WI38 (cell line): Measurements from ENCODE around the gene LAG3.
A peak's percentile ranks its signal among the peaks of the same experiment; 100 is the strongest.
"Not testable (repeated sequence)": the region's sequence is repeated elsewhere in the genome, so short reads cannot be mapped to it uniquely, and the experiment has no call there.

Source experiments
- H3K4me3 ChIP-seq: 2 replicates; pipeline ENCODE4 v1.5.1; 2011; ENCODE audit warnings: low read depth, mild to moderate bottlenecking, control low read depth, low read length
- TF ChIP-seq, protein P1 (sequence below): IDR thresholded peaks from 2 replicates; pipeline ENCODE4 v1.5.1; 2012; ENCODE audit warnings: low read depth, mild to moderate bottlenecking, control low read depth, low read length

The LAG3 gene

DNA sequence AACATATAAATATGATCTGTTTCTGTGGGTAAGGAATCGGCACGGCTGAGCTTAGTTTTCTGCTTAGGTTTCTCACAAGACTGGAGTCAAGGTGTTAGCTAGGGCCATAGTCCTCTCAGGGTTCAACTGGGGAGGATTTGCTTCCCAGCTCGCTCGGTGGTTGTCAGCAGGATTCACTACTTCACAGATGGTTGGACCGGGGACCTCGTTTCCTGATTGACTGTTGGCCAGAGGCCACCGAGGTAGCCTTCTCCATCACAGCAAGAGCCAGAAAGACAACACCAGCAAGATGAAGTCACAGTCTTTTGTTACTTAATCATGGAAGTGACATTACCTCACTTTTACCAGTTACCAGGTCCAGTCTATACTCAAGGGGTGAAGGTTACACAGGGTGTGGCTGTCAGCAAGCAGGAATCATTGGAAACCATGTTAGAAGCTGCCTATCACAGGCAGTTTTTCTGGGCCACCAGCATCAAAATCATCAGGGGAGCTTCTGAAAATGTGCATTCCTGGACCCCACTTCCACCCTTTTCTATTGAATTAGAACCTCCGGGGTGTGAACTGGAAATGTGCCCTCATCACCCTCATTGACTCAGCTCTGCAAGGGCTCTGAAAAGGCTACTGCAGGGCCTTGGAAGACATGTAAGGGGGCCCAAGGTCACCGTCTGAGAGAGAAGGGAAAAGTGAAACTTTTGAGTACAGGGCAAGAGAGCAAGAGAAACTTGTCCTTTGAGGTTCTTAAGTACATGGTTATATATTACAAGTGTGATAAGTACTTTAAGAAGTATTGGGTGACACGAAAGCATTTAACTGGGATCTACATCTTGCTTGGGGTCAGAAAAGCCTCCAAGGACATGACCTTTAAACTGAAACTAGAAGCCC, 37.6 kb upstream of the LAG3 start:
- TF ChIP-seq, protein P1, sequence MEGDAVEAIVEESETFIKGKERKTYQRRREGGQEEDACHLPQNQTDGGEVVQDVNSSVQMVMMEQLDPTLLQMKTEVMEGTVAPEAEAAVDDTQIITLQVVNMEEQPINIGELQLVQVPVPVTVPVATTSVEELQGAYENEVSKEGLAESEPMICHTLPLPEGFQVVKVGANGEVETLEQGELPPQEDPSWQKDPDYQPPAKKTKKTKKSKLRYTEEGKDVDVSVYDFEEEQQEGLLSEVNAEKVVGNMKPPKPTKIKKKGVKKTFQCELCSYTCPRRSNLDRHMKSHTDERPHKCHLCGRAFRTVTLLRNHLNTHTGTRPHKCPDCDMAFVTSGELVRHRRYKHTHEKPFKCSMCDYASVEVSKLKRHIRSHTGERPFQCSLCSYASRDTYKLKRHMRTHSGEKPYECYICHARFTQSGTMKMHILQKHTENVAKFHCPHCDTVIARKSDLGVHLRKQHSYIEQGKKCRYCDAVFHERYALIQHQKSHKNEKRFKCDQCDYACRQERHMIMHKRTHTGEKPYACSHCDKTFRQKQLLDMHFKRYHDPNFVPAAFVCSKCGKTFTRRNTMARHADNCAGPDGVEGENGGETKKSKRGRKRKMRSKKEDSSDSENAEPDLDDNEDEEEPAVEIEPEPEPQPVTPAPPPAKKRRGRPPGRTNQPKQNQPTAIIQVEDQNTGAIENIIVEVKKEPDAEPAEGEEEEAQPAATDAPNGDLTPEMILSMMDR, result no peak
- H3K4me3 ChIP-seq, result no peak overlapping the region

DNA sequence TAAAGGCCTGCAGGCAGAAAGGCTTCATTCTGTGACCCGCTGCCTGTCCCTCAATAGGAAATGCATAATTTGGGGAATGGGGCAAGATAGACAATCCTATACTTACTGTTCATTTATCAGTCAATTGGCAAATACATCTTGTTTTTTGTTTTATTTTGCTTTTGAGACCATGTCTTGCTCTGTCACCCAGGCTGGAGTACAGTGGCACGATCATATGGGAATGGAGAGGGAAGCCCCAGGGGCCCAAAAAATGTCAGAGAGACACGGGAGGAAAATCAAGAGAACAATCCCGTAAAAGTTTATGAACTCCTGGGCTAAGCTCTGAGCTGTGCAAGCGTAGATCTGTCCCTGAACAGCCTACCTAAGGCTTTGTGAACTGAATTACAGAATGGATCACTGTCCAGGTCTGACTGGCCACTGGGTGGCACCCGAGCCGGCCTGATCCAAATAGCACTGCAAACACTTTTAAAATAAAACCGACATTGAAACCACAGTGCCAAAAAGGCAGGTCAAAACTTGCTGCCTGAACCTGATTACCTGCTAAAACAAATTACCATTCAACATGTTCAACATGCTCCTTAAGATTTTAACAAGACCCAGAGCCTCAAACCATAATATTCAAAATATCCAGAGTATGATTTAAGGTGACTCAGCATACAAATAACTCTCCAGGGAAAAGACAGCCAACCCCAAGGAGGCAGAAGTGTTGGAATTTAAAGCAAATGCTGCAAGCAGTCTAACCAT, 36.7 kb upstream of the LAG3 start:
- TF ChIP-seq, protein P1, result peak; percentile 66

DNA sequence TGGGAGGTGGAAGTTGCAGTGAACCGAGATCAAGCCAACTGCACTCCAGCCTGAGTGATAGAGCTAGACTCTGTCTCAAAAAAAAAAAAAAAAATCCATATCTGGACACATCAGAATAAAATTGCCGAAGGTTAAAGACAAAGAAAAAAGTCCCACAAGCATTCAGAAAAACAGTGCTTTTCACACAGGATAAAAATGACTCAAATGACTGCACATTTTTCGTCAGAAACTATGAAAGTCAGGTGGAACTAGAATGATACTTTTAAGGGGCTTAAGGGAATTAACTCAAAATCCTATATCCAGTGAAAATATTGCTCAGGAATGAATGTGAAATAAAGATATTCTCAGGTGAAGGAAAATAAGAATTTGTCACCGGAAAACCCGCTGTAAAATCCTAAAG, 35.6 kb upstream of the LAG3 start:
- TF ChIP-seq, protein P1, result no peak
- H3K4me3 ChIP-seq, result no peak overlapping the region

More for the DNA sequence above, 36.7 kb upstream of the LAG3 start:
- H3K4me3 ChIP-seq, result no peak overlapping the region

DNA sequence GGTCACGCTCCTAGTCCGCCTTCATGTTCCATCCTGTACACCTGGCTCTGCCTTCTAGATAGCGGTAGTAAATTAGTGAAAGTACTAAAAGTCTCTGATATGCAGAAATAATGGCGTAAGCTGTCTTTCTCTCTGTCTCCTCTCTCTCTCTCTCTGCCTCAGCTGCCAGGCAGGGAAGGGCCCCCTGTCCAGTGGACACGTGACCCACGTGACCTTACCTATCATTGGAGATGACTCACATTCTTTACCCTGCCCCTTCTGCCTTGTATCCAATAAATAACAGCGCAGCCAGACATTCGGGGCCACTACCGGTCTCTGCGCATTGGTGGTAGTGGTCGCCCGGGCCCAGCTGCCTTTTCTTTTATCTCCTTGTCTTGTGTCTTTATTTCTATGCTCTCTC, 30.2 kb upstream of the LAG3 start:
- not testable (repeated sequence) for H3K4me3 ChIP-seq

DNA sequence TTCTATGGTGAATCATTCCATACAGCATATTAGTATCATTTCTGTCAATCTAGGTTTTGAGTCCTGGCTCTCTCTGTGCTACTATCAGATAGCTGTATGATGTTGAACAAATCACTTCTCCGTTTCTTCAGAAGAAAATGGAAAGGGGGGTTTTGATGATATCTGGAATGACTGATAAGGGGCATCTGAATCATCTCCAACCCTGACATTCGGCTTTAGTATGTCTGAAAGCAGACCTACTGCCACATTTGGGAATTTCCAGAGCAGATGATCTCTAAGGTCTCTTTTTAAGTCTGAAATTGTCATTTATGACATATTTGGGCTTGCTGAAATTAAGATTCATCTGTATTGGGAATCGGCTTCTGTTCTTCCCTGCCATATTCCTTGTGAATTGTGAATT, 29.5 kb upstream of the LAG3 start:
- TF ChIP-seq, protein P1, result no peak
- no peak overlapping the region for H3K4me3 ChIP-seq

DNA sequence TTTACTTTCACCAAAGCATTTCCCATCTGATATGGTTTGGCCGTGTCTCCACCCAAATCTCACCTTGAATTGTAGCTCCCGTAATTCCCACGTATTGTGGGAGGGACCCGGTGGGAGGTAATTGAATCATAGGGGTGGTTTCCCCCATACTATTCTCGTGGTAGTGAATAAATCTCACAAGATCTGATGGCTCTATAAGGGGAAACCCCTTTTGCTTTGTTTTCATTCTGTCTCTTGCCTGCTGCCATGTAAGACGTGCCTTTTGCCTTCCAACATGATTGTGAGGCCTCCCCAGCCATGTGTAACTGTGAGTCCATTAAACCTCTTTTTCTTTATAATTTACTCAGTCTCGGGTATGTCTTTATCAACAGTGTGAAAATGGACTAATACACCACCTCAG, 29.0 kb upstream of the LAG3 start:
- not testable (repeated sequence) for H3K4me3 ChIP-seq

DNA sequence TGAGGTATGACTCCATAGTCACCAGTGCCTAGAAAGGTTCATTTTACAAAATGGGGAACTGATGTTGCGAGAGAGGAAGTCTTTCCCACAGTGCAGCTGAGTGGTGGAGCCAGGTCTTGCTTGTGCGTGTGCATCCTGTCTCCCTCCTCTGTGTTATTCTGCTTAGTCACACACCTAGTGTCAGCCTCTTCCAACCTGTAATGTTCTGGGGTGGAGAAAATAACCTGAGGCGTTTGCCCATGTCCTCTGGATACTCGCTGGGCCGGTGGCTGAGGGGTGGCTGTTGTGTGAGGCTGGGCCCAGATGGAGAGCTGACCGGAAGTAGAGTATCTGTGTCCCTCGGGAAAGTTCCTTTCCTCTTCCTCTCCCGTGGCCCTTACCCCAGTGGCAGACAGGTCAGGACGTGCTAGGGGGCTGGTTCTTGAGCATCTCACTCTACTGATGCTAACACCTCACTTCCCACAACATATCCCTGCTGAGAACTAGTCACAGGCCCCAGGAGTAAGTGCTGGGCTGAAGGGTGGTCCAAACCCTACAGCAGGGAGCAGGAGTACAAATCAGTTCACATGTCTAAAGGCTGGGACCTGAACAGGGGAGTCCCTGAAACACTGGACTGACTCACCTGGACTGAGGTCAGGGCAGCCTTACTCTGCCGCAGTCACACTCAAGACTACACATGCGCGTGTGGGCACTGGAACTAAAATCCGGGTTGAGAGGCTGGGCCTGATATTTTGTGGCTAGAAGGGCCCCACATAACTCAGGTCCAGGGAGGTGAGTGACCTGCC, 26.4 kb upstream of the LAG3 start:
- H3K4me3 ChIP-seq, result no peak overlapping the region
- TF ChIP-seq, protein P1, result no peak

DNA sequence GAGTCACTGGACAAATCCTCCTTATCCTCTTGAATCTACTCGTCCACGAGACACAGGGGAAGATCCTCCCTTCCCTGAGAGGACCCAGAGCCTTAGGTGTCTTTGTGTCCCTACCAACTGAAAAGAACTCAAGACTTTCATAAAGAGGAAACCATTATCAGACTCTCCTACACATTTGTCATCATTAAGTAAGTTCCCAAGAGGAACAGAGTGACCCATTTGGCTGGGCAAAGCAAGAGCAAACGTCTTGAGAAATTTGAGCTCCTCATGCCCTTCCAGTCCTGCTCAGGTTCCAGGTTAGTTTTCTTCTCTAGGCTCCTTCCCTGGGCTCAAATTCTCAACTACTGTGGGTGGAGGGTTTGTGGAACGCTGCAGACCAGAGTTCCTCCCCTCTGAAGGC, 25.1 kb upstream of the LAG3 start:
- TF ChIP-seq, protein P1, result no peak
- no peak overlapping the region for H3K4me3 ChIP-seq
